Chondrocyte (in vitro differentiated cells): ENCODE measurements around the gene ZFAND3. TPM values are rescaled to one million over a fixed set of nuclear protein-coding genes. Genes with fewer than 3 reads are reported as not detected.
"Not testable (repeated sequence)": the region's sequence is repeated elsewhere in the genome, so short reads cannot be mapped to it uniquely, and the experiment has no call there.

Experiments used
- DNase-seq: peaks from one replicate; pipeline ENCODE4 v3.0.0; 2021; ENCODE audit warnings: mixed read lengths, low spot score
- H3K27ac Mint-ChIP-seq: one replicate; pipeline ENCODE4 v1.8.0; 2021; ENCODE audit warnings: mild to moderate bottlenecking, moderate library complexity, mixed read lengths; ENCODE audit not compliant: unreplicated experiment
- H3K27me3 Mint-ChIP-seq: 2 replicates; pipeline ENCODE4 v1.8.0; 2021; ENCODE audit warnings: low read depth, mixed read lengths
- H3K36me3 Mint-ChIP-seq: 2 replicates; pipeline ENCODE4 v1.8.0; 2021; ENCODE audit warnings: low read depth, mixed read lengths
- H3K4me1 Mint-ChIP-seq: 2 replicates; pipeline ENCODE4 v1.8.0; 2021; ENCODE audit warnings: low read depth, mild to moderate bottlenecking, mixed read lengths
- H3K4me3 Mint-ChIP-seq: one replicate; pipeline ENCODE4 v1.8.0; 2021; ENCODE audit warnings: mild to moderate bottlenecking, moderate library complexity, mixed read lengths; ENCODE audit not compliant: unreplicated experiment
- H3K9me3 Mint-ChIP-seq: 2 replicates; pipeline ENCODE4 v1.8.0; 2021; ENCODE audit warnings: low read depth, mixed read lengths
- CTCF ChIP-seq: fragments of 200-600 bp; sonication (generic); IDR thresholded peaks from 2 replicates; pipeline ENCODE4 v1.5.0; 2021; ENCODE audit warnings: antibody characterized with exemption, mild to moderate bottlenecking, moderate library complexity
- total RNA-seq: library from RNA; stranded (reverse); gene quantifications from 3 replicates; pipeline ENCODE4 v1.2.1, GENCODE V29; 2021

Gene ZFAND3
- total RNA-seq, 1 donor from 2014 or later = 98.5 TPM

DNA sequence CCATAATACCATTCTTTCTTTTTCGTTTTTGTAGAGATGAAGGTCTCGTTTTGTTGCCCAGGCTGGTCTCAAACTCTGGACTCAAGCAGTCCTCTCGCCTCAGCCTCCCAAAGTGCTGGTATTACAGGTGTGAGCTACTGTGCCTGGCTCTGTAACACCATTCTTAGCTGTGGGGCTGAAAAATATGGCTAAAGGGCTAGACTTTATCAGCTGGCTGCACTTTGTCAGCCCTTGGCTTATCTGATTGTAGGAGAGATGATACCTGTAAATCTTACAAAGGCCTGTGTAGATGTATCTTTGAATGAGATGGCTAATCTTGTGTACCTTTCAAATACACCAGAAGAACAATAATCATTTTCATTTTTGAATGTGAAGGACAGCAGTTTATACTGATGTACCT, 55.2 kb downstream of the ZFAND3 start:
- H3K36me3 Mint-ChIP-seq = no peaks in the 10 kb centered on the region
- no peak overlapping the region for H3K4me3 Mint-ChIP-seq
- DNase-seq = no peak
- H3K4me1 Mint-ChIP-seq = peaks cover 62% of the 10 kb centered on the region
- H3K9me3 Mint-ChIP-seq = no peaks in the 10 kb centered on the region
- no peak for TF ChIP-seq CTCF
- no peaks in the 10 kb centered on the region for H3K27me3 Mint-ChIP-seq
- H3K27ac Mint-ChIP-seq = no peak overlapping the region

- Mint-ChIP-seq H3K9me3 (no peaks in the 10 kb centered on the region), H3K27ac (no peak overlapping the region), H3K27me3 (no peaks in the 10 kb centered on the region), H3K4me1 (peaks cover 66% of the 10 kb centered on the region), H3K36me3 (no peaks in the 10 kb centered on the region), H3K4me3 (no peak overlapping the region)
- no peak for DNase-seq
- TF ChIP-seq CTCF = no peak
Observed at GRCh38 chr6:37875561-37876309, 56.2 kb downstream of the ZFAND3 start.

GRCh38 chr6:37876843-37877242, 57.3 kb downstream of the ZFAND3 start:
- Mint-ChIP-seq H3K4me1 (peaks cover 66% of the 10 kb centered on the region), H3K9me3 (no peaks in the 10 kb centered on the region), H3K36me3 (no peaks in the 10 kb centered on the region), H3K27ac (no peak overlapping the region), H3K27me3 (no peaks in the 10 kb centered on the region), H3K4me3 (no peak overlapping the region)
- no peak for DNase-seq
- no peak for TF ChIP-seq CTCF

DNA sequence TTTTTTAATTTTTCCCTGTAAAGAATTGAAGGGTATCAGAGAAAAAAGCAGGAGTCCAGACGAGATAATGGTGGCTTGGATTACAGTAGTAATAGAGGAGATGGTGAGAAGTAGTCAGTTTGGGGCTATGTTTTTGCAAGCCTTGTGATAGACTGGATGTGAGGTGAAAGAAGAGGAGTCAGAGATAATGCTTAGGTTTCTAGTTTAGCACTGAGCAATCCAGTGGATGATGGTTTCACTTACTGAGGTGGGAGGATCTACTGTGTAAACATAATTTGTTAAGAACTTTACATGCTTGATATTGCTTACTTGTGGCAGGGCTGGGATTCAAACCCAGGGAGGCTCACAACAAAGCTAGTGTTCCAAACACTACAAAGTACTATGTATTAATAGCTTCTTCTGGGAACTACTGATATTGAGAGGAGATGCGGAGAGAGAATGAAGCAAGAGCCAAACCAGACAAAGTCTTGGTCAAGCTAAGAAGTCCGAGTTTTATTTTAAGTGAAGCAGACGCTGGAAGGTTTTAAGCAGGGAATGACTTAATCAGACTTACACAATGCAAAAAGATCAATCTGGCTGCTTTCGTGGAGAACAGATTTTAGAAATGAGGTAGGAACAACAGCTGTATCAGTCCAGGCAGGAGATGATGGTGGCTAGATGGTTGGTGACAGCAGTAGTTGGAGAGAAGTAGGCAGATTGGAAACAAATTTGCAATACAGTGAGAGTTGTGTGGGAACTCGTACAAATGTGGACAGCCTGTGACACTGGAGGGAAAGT, 58.0 kb downstream of the ZFAND3 start:
- no peak for TF ChIP-seq CTCF
- Mint-ChIP-seq H3K27me3 (no peaks in the 10 kb centered on the region), H3K27ac (no peak overlapping the region), H3K4me3 (no peak overlapping the region), H3K36me3 (no peaks in the 10 kb centered on the region), H3K9me3 (no peaks in the 10 kb centered on the region), H3K4me1 (peaks cover 66% of the 10 kb centered on the region)
- no peak for DNase-seq

DNA sequence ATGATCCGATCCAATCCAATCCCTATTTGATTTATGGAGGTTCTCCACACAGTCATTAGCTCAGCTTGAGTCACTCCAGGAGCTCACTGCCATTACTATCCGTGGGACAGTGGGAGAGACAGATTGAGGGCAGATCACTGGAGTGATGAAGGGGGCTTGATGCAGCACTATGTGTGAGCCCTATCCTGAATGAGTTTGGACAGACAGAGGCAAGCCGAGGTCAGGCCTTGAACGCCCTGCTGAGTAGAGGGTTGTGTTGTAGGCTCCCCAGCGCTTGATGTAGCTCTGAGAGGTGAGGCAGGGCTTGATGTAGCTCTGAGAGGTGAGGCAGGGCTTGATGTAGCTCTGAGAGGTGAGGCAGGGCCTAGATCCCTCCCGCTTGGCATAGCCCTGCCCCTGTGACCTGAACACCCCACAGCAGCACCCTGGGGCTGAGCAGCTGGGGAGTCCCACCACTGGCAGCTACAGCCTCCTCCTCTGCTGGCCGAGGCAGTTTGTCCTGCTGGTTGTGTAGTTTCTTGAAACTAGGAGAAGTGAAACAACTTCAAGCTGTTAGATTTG, 58.7 kb downstream of the ZFAND3 start:
- peaks cover 72% of the 10 kb centered on the region for H3K4me1 Mint-ChIP-seq
- H3K27me3 Mint-ChIP-seq = no peaks in the 10 kb centered on the region
- no peak overlapping the region for H3K27ac Mint-ChIP-seq
- no peaks in the 10 kb centered on the region for H3K9me3 Mint-ChIP-seq
- no peak for TF ChIP-seq CTCF
- no peak overlapping the region for H3K4me3 Mint-ChIP-seq
- H3K36me3 Mint-ChIP-seq = no peaks in the 10 kb centered on the region
- DNase-seq = no peak

DNA sequence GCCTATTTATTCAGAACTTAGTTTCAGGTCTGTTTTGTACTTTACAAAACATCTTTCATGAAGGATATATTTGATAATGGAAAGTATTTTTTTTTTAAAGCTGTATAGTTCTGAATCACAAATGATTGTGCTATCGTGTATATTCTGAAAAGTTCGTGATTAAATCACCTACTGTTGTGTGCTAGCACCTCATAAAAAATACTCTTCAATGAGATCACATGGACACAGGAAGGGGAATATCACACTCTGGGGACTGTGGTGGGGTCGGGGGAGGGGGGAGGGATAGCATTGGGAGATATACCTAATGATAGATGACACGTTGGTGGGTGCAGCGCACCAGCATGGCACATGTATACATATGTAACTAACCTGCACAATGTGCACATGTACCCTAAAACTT, 61.1 kb downstream of the ZFAND3 start:
- H3K4me1 Mint-ChIP-seq = peaks cover 84% of the 10 kb centered on the region
- not testable (repeated sequence) for H3K27me3 Mint-ChIP-seq, H3K4me3 Mint-ChIP-seq, H3K27ac Mint-ChIP-seq, DNase-seq, H3K36me3 Mint-ChIP-seq, H3K9me3 Mint-ChIP-seq
